ENCODE measurements around the gene LRRC7. TPM values are rescaled to one million over a fixed set of nuclear protein-coding genes. Genes with fewer than 3 reads are reported as not detected.

LRRC7 gene
- total RNA-seq, 4 donors from 2014 or later, result 11.1 to 21.3 (median 14.1) TPM

DNA sequence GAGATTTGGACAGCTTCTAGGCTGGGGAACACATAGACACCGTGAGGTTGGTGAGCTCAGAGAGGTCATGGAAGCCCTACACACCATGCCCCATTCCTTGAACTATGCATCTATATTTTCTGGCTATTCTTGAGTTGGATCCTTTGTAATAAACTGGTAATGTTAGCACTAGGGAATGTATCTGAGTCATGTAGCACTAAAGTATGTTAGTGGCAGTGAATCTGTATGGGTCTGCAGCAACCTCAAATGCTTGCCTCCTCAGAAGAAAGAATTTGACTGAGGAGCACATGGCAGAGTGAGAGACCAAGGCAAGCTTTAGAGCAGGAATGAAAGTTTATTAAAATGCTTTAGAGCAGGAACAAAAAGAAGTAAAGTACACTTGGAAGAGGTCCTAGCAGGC is 43.7 kb upstream of the LRRC7 start:
- Histone ChIP-seq H3K9me3 (no peaks in the 10 kb centered on the region), H3K36me3 (no peaks in the 10 kb centered on the region), H3K4me3 (no peak overlapping the region), H3K27ac (no peak overlapping the region), H3K27me3 (no peaks in the 10 kb centered on the region), H3K4me1 (no peaks in the 10 kb centered on the region)
- TF ChIP-seq EP300 (IDR thresholded peaks at IDR 0.05) (no peak), POLR2A (IDR thresholded peaks at IDR 0.05) (no peak)
- TF ChIP-seq, protein P1, sequence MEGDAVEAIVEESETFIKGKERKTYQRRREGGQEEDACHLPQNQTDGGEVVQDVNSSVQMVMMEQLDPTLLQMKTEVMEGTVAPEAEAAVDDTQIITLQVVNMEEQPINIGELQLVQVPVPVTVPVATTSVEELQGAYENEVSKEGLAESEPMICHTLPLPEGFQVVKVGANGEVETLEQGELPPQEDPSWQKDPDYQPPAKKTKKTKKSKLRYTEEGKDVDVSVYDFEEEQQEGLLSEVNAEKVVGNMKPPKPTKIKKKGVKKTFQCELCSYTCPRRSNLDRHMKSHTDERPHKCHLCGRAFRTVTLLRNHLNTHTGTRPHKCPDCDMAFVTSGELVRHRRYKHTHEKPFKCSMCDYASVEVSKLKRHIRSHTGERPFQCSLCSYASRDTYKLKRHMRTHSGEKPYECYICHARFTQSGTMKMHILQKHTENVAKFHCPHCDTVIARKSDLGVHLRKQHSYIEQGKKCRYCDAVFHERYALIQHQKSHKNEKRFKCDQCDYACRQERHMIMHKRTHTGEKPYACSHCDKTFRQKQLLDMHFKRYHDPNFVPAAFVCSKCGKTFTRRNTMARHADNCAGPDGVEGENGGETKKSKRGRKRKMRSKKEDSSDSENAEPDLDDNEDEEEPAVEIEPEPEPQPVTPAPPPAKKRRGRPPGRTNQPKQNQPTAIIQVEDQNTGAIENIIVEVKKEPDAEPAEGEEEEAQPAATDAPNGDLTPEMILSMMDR (IDR thresholded peaks at IDR 0.05), result no peak
- 82 to 100% methylated on average over 1 of the region's 1 CpG for WGBS, 2 donors
- no peak for DNase-seq (ENCODE audit: low spot score in 2 of 2)

DNA sequence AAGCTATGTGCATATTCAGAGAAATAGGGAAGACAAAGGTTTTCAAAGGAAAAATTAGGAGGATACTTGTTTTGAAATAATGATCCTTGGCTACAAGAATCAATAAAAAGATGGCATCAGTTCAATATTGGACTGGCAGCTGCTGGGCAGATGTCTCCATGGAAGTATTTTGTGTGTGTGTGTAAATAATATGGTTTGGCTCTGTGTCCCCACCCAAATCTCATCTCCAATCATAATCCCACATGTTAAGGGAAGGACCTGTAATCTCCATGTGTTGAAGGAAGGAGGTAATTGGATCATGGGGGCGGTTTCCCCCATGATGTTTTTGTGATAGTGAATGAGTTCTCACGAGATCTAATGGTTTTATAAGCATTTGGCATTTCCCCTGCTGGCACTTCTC is 40.4 kb upstream of the LRRC7 start:
- TF ChIP-seq EP300 (IDR thresholded peaks at IDR 0.05), result no peak
- no peak for TF ChIP-seq POLR2A (IDR thresholded peaks at IDR 0.05)
- TF ChIP-seq, protein P1 (IDR thresholded peaks at IDR 0.05), result no peak
- H3K27ac ChIP-seq, result no peak overlapping the region
- no peaks in the 10 kb centered on the region for H3K9me3 ChIP-seq
- WGBS, 2 donors, result 58 to 66% methylated on average over 2 of the region's 2 CpGs
- no peaks in the 10 kb centered on the region for H3K27me3 ChIP-seq
- no peak for DNase-seq (ENCODE audit: low spot score in 2 of 2)
- no peaks in the 10 kb centered on the region for H3K36me3 ChIP-seq
- H3K4me1 ChIP-seq, result no peaks in the 10 kb centered on the region
- no peak overlapping the region for H3K4me3 ChIP-seq

DNA sequence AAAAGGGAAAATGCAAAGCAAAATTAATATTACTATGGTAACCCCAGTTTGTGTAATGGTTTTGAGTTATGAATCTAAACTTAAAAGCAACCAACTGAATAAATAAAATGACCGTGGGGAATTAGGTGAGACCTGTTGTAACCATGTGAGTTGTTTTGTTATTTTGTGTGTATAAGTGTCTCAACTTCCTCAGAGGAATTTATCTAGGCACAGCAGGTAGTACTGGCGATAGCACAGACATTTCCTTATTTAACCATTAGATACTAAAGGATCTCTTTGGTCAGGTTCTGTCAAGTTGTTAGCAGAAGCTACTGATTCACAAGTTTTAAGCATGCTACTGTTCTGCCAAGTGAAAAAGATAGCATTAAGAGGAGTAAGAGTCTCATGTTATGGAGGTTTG is 39.3 kb upstream of the LRRC7 start:
- TF ChIP-seq, protein P1 (IDR thresholded peaks at IDR 0.05), result no peak
- TF ChIP-seq POLR2A (IDR thresholded peaks at IDR 0.05) (no peak), EP300 (IDR thresholded peaks at IDR 0.05) (no peak)
- Histone ChIP-seq H3K4me3 (no peak overlapping the region), H3K36me3 (no peaks in the 10 kb centered on the region), H3K9me3 (no peaks in the 10 kb centered on the region), H3K27ac (no peak overlapping the region), H3K4me1 (no peaks in the 10 kb centered on the region), H3K27me3 (no peaks in the 10 kb centered on the region)
- 78 to 90% methylated on average over 2 of the region's 2 CpGs for WGBS, 2 donors
- no peak for DNase-seq (ENCODE audit: low spot score in 2 of 2)

DNA sequence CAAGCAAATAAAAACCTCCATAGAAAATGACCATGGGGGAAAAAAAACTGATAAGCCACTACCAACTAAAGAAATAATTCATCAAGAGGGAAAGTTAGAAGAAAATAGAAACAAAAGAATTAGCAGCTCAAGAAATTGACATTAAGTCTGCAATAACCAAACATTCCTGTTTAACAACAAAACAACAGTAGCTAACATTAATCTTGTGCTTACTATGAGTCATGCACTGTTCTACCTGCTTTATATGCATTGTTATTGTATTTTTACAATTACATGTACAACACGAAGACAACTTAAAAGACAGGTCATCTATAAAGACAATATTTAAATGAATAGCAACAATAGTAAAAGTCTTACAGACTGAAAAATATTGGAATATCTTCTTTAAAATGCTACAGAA is 34.4 kb upstream of the LRRC7 start:
- no peaks in the 10 kb centered on the region for H3K9me3 ChIP-seq
- no peak overlapping the region for H3K27ac ChIP-seq
- no peaks in the 10 kb centered on the region for H3K4me1 ChIP-seq
- H3K36me3 ChIP-seq, result no peaks in the 10 kb centered on the region
- 88 to 95% methylated on average over 1 of the region's 1 CpG for WGBS, 2 donors
- no peak for TF ChIP-seq POLR2A (IDR thresholded peaks at IDR 0.05)
- TF ChIP-seq, protein P1 (IDR thresholded peaks at IDR 0.05), result no peak
- no peak for TF ChIP-seq EP300 (IDR thresholded peaks at IDR 0.05)
- no peaks in the 10 kb centered on the region for H3K27me3 ChIP-seq
- H3K4me3 ChIP-seq, result no peak overlapping the region
- no peak for DNase-seq (ENCODE audit: low spot score in 2 of 2)

DNA sequence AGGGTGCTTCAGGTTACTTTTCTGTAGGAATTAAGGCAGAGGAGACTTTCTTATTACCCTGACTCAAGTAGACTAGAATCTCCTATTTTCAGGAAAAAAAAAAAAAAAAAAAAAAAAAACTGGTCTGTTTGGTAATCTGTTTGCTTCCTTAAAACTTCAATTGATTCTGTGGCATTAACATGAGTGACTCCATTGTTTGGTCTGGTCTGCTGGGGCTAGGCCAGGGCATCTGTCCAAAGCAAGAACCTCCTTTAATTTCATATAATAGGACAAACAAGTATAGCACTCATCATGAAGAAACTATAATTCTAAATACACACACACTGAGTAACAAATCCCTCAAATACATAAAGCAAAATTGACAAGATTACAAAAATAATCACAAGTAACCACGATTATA is 32.9 kb upstream of the LRRC7 start:
- Histone ChIP-seq H3K9me3 (no peaks in the 10 kb centered on the region), H3K27me3 (no peaks in the 10 kb centered on the region), H3K27ac (no peak overlapping the region), H3K4me3 (no peak overlapping the region), H3K36me3 (no peaks in the 10 kb centered on the region), H3K4me1 (no peaks in the 10 kb centered on the region)
- DNase-seq (ENCODE audit: low spot score in 2 of 2), result no peak
- no peak for TF ChIP-seq POLR2A (IDR thresholded peaks at IDR 0.05)
- no peak for TF ChIP-seq EP300 (IDR thresholded peaks at IDR 0.05)
- TF ChIP-seq, protein P1 (IDR thresholded peaks at IDR 0.05), result no peak
- 48 to 54% methylated on average over 1 of the region's 1 CpG for WGBS, 2 donors
